IMR-90 (cell line): ENCODE results near the gene RABGGTA. TPM values are rescaled to one million over a fixed set of nuclear protein-coding genes. Genes with fewer than 3 reads are reported as not detected.

Experiments
- ATAC-seq: fragments of 200-7000 bp; cut with Tn5 transposase; 2 replicates; pipeline ENCODE4 v1.9.1; 2020; ENCODE audit warnings: low read depth, mild to moderate bottlenecking, moderate library complexity
- BruUV-seq: library from RNA; stranded (reverse); fragments of 400-500 nt; replicated peaks from 2 replicates; lab custom pipeline; 2021; lab: Mats Ljungman, UMichigan
- CTCF ChIA-PET: fragments of 300-600 bp; formaldehyde crosslinking; extraction: SDS; loops from one replicate; lab custom pipeline; 2021; ENCODE audit warnings: antibody characterized with exemption; lab: Yijun Ruan, JAX
- POLR2A ChIA-PET: fragments of 300-600 bp; sonication (Branson Sonifier 250); formaldehyde crosslinking; loops from one replicate; lab custom pipeline; 2022; ENCODE audit warnings: antibody characterized with exemption; ENCODE audit not compliant: unreplicated experiment; lab: Charles Lee
- DNase-seq: peaks from one replicate; pipeline ENCODE4 v3.0.0; 2013
- H2AFZ ChIP-seq: replicated peaks from 2 replicates; pipeline ENCODE3; 2013; ENCODE audit warnings: low read length, mild to moderate bottlenecking; ENCODE audit not compliant: poor library complexity
- H2AK5ac ChIP-seq: 2 replicates; pipeline ENCODE4 v1.6.1; 2013; ENCODE audit warnings: low read depth, low read length, inconsistent platforms
- H2AK9ac ChIP-seq: replicated peaks from 2 replicates; pipeline ENCODE3; 2013; ENCODE audit warnings: mild to moderate bottlenecking, low read depth, low read length, moderate library complexity; ENCODE audit not compliant: poor library complexity
- H2BK120ac ChIP-seq: 2 replicates; pipeline ENCODE4 v1.6.1; 2013; ENCODE audit warnings: low read depth, low read length, inconsistent platforms
- H2BK15ac ChIP-seq: 3 replicates; pipeline ENCODE4 v1.6.1; 2013; ENCODE audit warnings: low read depth, low read length, inconsistent platforms
- H2BK20ac ChIP-seq: 2 replicates; pipeline ENCODE4 v1.6.1; 2013; ENCODE audit warnings: low read depth, mild to moderate bottlenecking, inconsistent platforms, low read length, moderate library complexity
- H2BK5ac ChIP-seq: 2 replicates; pipeline ENCODE4 v1.6.1; 2013; ENCODE audit warnings: mild to moderate bottlenecking, low read depth, low read length, inconsistent platforms; ENCODE audit not compliant: poor library complexity, severe bottlenecking
- H3K14ac ChIP-seq: replicated peaks from 2 replicates; pipeline ENCODE4 v1.6.1; 2013; ENCODE audit warnings: low read depth, low read length, inconsistent platforms
- H3K18ac ChIP-seq: 2 replicates; pipeline ENCODE4 v1.6.1; 2013; ENCODE audit warnings: low read depth, low read length, control low read depth
- H3K23ac ChIP-seq: 2 replicates; pipeline ENCODE4 v1.6.1; 2013; ENCODE audit warnings: low read depth, low read length, inconsistent platforms
- H3K27ac ChIP-seq: 2 replicates; pipeline ENCODE4 v1.5.1; 2013; ENCODE audit warnings: mild to moderate bottlenecking, control low read depth, low read length; ENCODE audit not compliant: insufficient read depth
- H3K27me3 ChIP-seq: 2 replicates; pipeline ENCODE4 v1.6.1; 2013; ENCODE audit warnings: low read length; ENCODE audit not compliant: control insufficient read depth, insufficient read depth
- H3K36me3 ChIP-seq: 2 replicates; pipeline ENCODE4 v1.6.1; 2013; ENCODE audit warnings: low read length, mixed read lengths; ENCODE audit not compliant: control insufficient read depth, insufficient read depth
- H3K4ac ChIP-seq: 2 replicates; pipeline ENCODE4 v1.6.1; 2013; ENCODE audit warnings: low read depth, low read length, inconsistent platforms
- H3K4me1 ChIP-seq: 2 replicates; pipeline ENCODE4 v1.6.1; 2013; ENCODE audit warnings: low read length, mixed read lengths; ENCODE audit not compliant: control insufficient read depth, insufficient read depth
- H3K4me2 ChIP-seq: 2 replicates; pipeline ENCODE4 v1.6.1; 2013; ENCODE audit warnings: low read depth, mild to moderate bottlenecking, control low read depth, low read length, moderate library complexity
- H3K4me3 ChIP-seq: 2 replicates; pipeline ENCODE4 v1.5.1; 2013; ENCODE audit warnings: low read depth, mild to moderate bottlenecking, control low read depth, low read length, moderate library complexity; ENCODE audit not compliant: insufficient read depth
- H3K56ac ChIP-seq: 2 replicates; pipeline ENCODE4 v1.6.1; 2013; ENCODE audit warnings: low read length, inconsistent platforms; ENCODE audit not compliant: insufficient read depth; ENCODE audit errors: extremely low read depth
- H3K79me1 ChIP-seq, 2 experiments: 2 replicates each; pipeline ENCODE4 v1.6.1; 2013; ENCODE audit warnings: low read length in 2 of 2, inconsistent platforms in 1 of 2, low read depth in 1 of 2
- H3K9ac ChIP-seq: 2 replicates; pipeline ENCODE4 v1.6.1; 2013; ENCODE audit warnings: low read depth, low read length, control low read depth
- H3K9me1 ChIP-seq: 2 replicates; pipeline ENCODE4 v1.6.1; 2013; ENCODE audit warnings: low read length, inconsistent platforms; ENCODE audit not compliant: insufficient read depth
- H3K9me3 ChIP-seq: 2 replicates; pipeline ENCODE4 v1.6.1; 2013; ENCODE audit warnings: low read length; ENCODE audit not compliant: control insufficient read depth, insufficient read depth
- H4K20me1 ChIP-seq: 2 replicates; pipeline ENCODE4 v1.6.1; 2013; ENCODE audit warnings: low read length, inconsistent platforms; ENCODE audit not compliant: insufficient read depth
- H4K5ac ChIP-seq: 2 replicates; pipeline ENCODE4 v1.6.1; 2013; ENCODE audit warnings: mild to moderate bottlenecking, low read depth, low read length, control low read depth
- H4K8ac ChIP-seq, 2 experiments: 2 replicates each; pipeline ENCODE4 v1.6.1; 2013; ENCODE audit warnings: low read depth in 2 of 2, low read length in 2 of 2, control low read depth in 1 of 2, inconsistent platforms in 1 of 2
- H4K91ac ChIP-seq: 2 replicates; pipeline ENCODE4 v1.6.1; 2013; ENCODE audit warnings: low read depth, low read length, inconsistent platforms; ENCODE audit not compliant: insufficient read depth
- CHD1 ChIP-seq: IDR thresholded peaks from 2 replicates; pipeline ENCODE4 v1.6.1; 2012; ENCODE audit warnings: low read depth, low read length, improper control_type of control experiment
- CTCF ChIP-seq: conservative IDR thresholded peaks from 2 replicates; pipeline ENCODE4 v1.5.1; 2012; ENCODE audit warnings: mild to moderate bottlenecking, low read depth, low read length, improper control_type of control experiment
- FOS ChIP-seq: fragments of 150-350 bp; IDR thresholded peaks from 2 replicates; pipeline ENCODE4 v1.6.1; 2016; ENCODE audit warnings: low read depth, low read length
- MAFK ChIP-seq: IDR thresholded peaks from 2 replicates; pipeline ENCODE4 v1.6.1; 2012; ENCODE audit warnings: low read depth, low read length, improper control_type of control experiment
- NFE2L2 ChIP-seq: fragments of 150-350 bp; IDR thresholded peaks from 2 replicates; pipeline ENCODE4 v1.6.1; 2016; ENCODE audit warnings: low read depth, mild to moderate bottlenecking, low read length
- POLR2A ChIP-seq: IDR thresholded peaks from 2 replicates; pipeline ENCODE4 v1.6.1; 2012; ENCODE audit warnings: mild to moderate bottlenecking, low read depth, low read length
- RCOR1 ChIP-seq: IDR thresholded peaks from 2 replicates; pipeline ENCODE4 v1.6.1; 2012; ENCODE audit warnings: mild to moderate bottlenecking, low read length, improper control_type of control experiment; ENCODE audit not compliant: insufficient replicate concordance
- WGBS, 2 experiments: methylation state at CpG; one replicate each; pipeline versions ENCODE4 v1.1.5 to v1.1.7; 2013; ENCODE audit warnings: missing lambda C conversion rate in 2 of 2; ENCODE audit not compliant: insufficient read length in 1 of 2; ENCODE audit errors: extremely low coverage in 2 of 2; 5-methylcytosine and 5-hydroxymethylcytosine counted together
- dilution Hi-C: fragments of 300-500 bp; cut with HindIII; formaldehyde crosslinking; loops from one replicate; pipeline ENCODE4 v1.14.3; 2018; ENCODE audit warnings: low sequenced_read_pairs; ENCODE audit not compliant: unreplicated experiment
- in situ Hi-C: fragments of 300-500 bp; cut with MboI; formaldehyde crosslinking; loops from 3 replicates; pipeline ENCODE4 v1.14.3; 2019; ENCODE audit warnings: low sequenced_read_pairs, inconsistent platforms, mixed read lengths
- intact Hi-C: fragments of 100-400 bp; cut with micrococcal nuclease; formaldehyde crosslinking; loops from 2 replicates; pipeline ENCODE4 v1.10.0; 2022
- polyA plus RNA-seq, 3 experiments: library from polyadenylated mRNA; depleted of rRNA; stranded (reverse); fragments of >200 nt; gene quantifications; 2 replicates each; pipeline ENCODE4 v1.2.3, GENCODE V29; 2012; ENCODE audit warnings: low replicate concordance in 1 of 3
- total RNA-seq: library from RNA; depleted of rRNA; stranded (reverse); fragments of >200 nt; gene quantifications from 2 replicates; pipeline ENCODE4 v1.2.3, GENCODE V29; 2012

Gene RABGGTA
- total and polyA plus RNA-seq, 2 of the 4 experiments (the other 2 are of a cell fraction) = 25.6 to 55.6 TPM

DNA sequence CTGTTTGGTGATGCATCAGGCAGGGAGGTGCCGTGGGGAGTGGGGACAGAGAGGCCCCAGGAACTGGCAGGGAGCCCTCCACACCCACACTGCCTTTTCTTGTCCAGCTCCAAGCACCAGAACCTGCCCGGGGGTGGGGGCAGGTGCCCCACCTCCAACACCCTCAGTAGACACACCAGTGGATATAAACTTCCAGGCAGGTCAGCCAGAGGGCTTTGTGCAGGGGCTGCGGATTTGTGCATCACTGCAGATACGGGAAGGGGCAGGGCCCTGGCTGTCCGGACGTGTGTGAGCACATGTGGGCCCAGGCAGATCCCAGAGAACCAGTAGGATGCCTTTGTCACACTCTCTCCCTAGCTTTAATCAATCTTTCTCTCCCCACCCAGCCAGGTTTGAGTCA, 7.1 kb downstream of the RABGGTA start:
- Histone ChIP-seq H3K27ac (no peak overlapping the region), H2AFZ (no peak overlapping the region), H2BK15ac (no peak overlapping the region), H3K14ac (no peak overlapping the region), H3K4ac (no peak overlapping the region), H3K36me3 (peaks cover 28% of the 10 kb centered on the region), H2BK120ac (no peak overlapping the region), H2AK9ac (no peak overlapping the region), H4K8ac (no peak overlapping the region), H3K9me3 (no peaks in the 10 kb centered on the region), H2BK20ac (no peak overlapping the region), H3K9ac (no peak overlapping the region), H3K4me1 (peaks cover 3% of the 10 kb centered on the region; the same call in 1 of the 2 replicates), H3K56ac (no peak overlapping the region), H2BK5ac (no peak overlapping the region), H3K9me1 (peaks cover 6% of the 10 kb centered on the region; the same call in 1 of the 2 replicates), H3K18ac (no peak overlapping the region), H3K4me2 (no peak overlapping the region), H4K91ac (no peak overlapping the region), H4K5ac (no peak overlapping the region), H4K20me1 (no peaks in the 10 kb centered on the region), H3K27me3 (no peaks in the 10 kb centered on the region), H3K4me3 (no peak overlapping the region), H3K23ac (no peak overlapping the region), H3K79me1 (no peaks in the 10 kb centered on the region), H2AK5ac (no peak overlapping the region)
- ATAC-seq = no peak
- dilution Hi-C loops = no loop called here
- ChIA-PET CTCF (no interaction called here), POLR2A (no interaction called here)
- intact Hi-C loops = no loop called here
- no TSS peak for BruUV-seq
- DNase-seq = no peak
- in situ Hi-C loops = no loop called here
- 79% methylated on average over 4 of the region's 6 CpGs; no CpG with 5 or more reads in 1 of the 2 experiments for WGBS, 2 experiments
- TF ChIP-seq CTCF = no peak
- no peak for TF ChIP-seq FOS
- no peak for TF ChIP-seq CHD1
- no peak for TF ChIP-seq MAFK
- TF ChIP-seq RCOR1 = no peak
- TF ChIP-seq NFE2L2 = no peak
- no peak for TF ChIP-seq POLR2A
